HT-29 (cell line): ENCODE measurements around the gene PRKAR1A. TPM values are rescaled to one million over a fixed set of nuclear protein-coding genes. Genes with fewer than 3 reads are reported as not detected.

Source experiments
- DNase-seq: peaks from one replicate; pipeline ENCODE4 v3.0.0-alpha.2; 2015; ENCODE audit warnings: low spot score
- total RNA-seq: library from RNA; depleted of rRNA; stranded (reverse); fragments of >200 nt; shearing (Covaris generic); gene quantifications from 2 replicates; pipeline ENCODE4 v1.2.3, GENCODE V29; 2014; rRNA removed

Gene PRKAR1A
- total RNA-seq, 1 experiment from 2014 or later = 86.4 TPM

DNA sequence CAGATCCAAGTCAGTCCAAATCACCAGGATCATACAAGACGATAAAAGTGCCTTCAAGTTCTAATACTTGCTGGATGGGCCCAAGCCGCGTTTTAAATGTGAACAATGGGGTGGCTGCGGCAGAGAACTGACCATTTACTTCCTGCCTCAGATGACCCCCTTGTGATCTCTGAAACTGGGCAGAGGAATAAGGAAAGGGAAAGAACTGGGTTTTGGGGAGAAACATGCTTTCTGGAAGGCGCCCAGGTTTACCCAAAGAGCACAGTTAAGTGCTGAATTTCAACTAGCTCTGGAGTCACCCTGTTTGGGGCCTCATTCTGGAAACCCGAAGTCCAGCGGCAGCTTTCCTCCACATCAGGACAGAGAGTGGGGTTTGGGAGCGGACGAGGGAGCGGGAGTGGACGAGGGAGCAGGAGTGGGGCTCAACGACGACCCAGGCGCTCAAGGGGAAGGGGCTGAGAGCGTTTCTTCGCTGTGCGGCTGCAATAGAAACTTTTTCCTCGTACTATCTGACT is 87.4 kb downstream of the PRKAR1A start:
- DNase-seq = no peak

DNA sequence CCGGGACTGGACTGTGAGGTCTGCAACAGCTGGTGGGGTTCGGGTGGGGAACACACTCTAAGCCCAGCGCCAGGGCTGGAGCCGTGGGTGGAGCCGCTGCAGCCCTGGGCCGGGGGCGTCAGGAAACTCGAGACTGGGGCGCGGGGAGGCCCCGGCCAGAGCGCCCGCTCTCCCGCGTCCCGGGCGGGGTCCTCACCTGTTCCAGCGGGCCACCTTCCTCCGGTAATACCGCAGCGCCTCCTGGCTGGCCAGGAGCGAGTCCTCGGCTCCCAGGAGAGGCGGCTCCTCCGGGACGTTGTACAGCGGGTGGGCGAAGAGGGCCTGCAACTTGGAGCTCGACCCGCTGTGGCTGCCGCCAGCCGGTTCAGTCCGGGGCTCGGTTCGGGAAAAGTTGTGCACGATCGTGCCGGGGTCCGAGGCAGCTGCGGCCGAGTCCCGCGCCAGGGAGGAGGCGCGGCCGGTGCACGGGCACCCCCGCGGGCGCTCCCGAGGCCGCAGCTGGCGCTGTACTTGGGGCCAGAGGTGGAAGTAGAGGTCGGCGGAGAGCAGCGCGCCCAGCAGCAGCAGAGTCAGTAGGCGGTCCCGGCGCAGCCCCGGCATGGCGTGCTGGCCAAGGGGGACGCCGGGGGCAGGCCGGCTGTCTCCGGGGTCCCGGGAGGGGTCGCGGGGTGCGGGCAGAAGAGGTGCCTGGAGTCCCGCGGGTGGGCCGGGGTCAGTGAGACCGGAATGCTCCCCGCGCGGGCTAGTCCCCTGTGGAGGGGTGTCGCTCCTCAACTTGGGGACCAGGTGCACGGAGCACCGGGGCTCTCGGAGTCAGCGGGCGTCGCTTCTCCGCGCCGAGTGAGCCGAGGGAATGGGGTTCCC is 88.1 kb downstream of the PRKAR1A start:
- no peak for DNase-seq

Other genes starting within 250 kb of the PRKAR1A start
- gene SLC16A6, start 221.3 kb upstream of the PRKAR1A start, total RNA-seq = 1.3 TPM in 1 of 2 replicates, not detected in the other
- 2.0 and 2.1 TPM in 2 replicates for gene ARSG, start 220.9 kb upstream of the PRKAR1A start, total RNA-seq
- 4.4 and 7.3 TPM in 2 replicates for gene WIPI1, start 54.9 kb upstream of the PRKAR1A start, total RNA-seq
- not detected in 2 replicates for gene FAM20A, start 88.9 kb downstream of the PRKAR1A start, total RNA-seq